ENCODE data around the gene LPAR1. TPM values are rescaled to one million over a fixed set of nuclear protein-coding genes. Genes with fewer than 3 reads are reported as not detected.

LPAR1 gene
- total and polyA plus RNA-seq, 5 experiments from 2014 or later = not detected

DNA sequence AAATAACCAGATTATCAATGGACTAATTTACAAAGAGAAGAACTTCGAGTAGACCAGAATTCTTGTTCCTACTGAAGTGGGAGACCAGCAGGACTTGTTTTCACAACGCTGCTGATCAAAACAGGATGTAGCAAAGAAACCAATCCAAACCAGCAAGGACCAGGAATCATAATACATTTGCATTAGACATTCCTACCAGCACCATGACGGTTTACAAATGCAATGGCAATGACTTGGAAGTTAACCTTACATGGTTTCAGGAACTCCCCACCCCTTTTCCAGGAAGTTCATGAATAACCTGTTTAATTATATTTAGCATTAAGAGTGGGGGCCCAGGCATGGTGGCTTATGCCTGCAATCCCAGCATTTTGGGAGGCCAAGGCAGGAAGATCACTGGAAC, 100.0 kb downstream of the LPAR1 start:
- no peak for DNase-seq
- POLR2A ChIA-PET = no interaction called here
- no peak for ATAC-seq
- Mint-ChIP-seq H3K9me3 (peaks cover 0 to 10% (median 0%) of the 10 kb centered on the region in 9 donors), H3K27me3 (peaks cover 0 to 6% (median 0%) of the 10 kb centered on the region in 5 donors), H3K36me3 (no peaks in the 10 kb centered on the region), H3K27ac (no peak overlapping the region), H3K4me1 (peaks cover 0 to 10% (median 0%) of the 10 kb centered on the region in 4 donors), H3K4me3 (no peak overlapping the region)

DNA sequence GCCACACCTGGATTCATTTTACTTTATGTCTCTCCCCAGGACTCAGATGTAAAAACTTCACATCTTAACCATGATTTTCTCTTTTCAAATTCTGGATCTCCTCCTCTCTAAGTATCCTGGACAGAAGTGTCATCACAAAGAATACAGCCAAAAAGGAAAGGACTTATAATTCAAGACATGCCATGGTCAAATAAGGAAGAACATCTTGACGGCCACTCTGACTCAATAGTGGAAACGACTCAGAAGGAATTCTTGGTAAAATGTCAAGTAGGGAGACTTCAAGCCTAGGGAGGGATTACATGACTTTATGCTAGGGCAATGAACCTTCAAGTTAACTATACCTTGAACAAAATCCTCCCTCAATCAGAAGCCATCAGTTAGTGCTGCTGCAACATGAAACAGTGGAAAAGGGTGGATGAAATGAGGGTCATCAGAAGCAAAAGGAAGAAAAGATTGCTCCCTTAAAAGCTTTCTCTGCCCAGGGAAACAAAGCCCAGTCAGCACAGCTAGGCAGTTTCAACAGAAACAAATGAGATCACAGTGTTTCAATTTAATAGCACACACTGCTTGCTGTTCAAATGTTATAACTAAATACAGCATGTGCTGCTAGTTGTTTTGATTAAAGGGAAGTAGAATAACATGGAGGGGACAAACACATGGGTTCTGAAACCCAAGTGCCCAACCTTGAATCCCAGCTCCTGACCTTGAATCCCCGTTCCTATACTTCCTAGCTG, 101.4 kb downstream of the LPAR1 start:
- peaks cover 0 to 10% (median 2%) of the 10 kb centered on the region in 9 donors for H3K9me3 Mint-ChIP-seq
- POLR2A ChIA-PET = no interaction called here
- no peak overlapping the region for H3K4me3 Mint-ChIP-seq
- H3K36me3 Mint-ChIP-seq = no peaks in the 10 kb centered on the region
- ATAC-seq = no peak
- DNase-seq = no peak
- no peak overlapping the region for H3K27ac Mint-ChIP-seq
- H3K27me3 Mint-ChIP-seq = peaks cover 0 to 6% (median 0%) of the 10 kb centered on the region in 5 donors
- H3K4me1 Mint-ChIP-seq = peaks cover 0 to 11% (median 0%) of the 10 kb centered on the region in 4 donors

DNA sequence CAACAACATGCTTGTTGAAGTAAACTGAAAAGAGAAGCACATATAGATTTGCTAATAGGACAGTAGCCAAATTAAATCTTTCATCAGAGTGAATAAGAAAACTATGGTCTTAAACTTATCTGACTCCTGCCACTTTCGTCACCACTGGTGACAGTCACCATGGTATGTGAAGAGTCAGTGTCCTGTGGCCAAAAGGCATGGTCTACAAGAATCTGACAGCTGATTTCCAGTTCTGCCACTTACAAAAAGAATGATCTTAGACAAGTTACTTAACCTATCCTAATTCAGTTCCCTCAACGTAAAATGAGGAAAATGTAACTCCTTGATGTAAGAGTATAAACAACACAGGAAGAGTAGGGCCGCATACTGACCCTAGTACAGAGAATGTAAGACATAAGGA, 102.0 kb downstream of the LPAR1 start:
- no peaks in the 10 kb centered on the region for H3K36me3 Mint-ChIP-seq
- no peak for DNase-seq
- peaks cover 0 to 10% (median 2%) of the 10 kb centered on the region in 9 donors for H3K9me3 Mint-ChIP-seq
- peaks cover 0 to 11% (median 0%) of the 10 kb centered on the region in 4 donors for H3K4me1 Mint-ChIP-seq
- no peak overlapping the region for H3K27ac Mint-ChIP-seq
- no peak for ATAC-seq
- H3K27me3 Mint-ChIP-seq = peaks cover 0 to 6% (median 0%) of the 10 kb centered on the region in 5 donors
- no peak overlapping the region for H3K4me3 Mint-ChIP-seq
- POLR2A ChIA-PET = no interaction called here

DNA sequence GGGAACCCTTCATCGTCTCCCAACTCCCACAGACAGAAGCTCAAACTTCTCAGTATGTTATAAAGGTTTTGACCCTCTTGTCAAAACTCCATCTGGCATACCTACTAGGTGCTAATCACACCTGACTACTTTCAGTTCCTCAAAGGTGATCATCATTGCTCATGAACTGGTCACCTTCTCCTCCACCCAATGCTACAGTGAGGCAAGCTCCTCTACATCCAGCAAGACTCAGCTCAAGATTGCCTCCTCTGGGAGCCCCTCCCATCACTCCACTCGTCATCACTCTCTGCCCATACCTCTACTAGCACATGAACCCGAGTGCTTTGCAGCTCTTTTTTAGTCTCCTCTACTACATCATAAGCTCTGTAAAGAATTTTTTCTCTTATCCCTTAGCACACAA, 102.4 kb downstream of the LPAR1 start:
- H3K27ac Mint-ChIP-seq = no peak overlapping the region
- DNase-seq = no peak

DNA sequence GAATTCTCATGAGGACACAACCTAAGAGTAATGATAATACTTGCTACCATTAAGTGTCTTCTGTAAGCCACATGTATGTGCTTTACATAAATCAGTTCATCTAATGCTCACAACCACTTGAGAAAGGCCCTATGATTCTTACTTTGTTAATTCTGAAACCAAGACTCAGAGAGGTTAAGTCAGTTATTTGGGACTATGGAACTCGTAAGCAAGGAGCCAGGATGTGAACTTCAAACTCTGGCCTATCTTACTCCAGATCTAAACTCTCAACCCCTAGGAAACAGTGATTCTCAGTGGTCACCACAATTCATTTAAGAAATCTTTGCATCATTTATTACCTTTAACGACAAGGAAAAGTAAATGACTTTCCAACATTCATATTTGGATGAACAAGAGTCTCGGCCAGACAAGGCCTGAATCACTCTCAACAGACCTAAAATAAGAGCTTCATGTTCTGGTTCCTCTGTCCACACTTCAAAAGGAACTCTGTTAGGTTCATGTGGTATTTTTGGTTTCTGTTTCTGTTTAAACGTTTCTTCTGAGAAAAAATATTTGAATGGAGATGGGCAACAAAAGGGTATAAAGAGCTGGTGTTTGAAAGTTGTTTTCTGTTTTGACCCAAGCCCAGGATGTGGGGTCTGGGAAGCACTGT, 104.8 kb downstream of the LPAR1 start:
- POLR2A ChIA-PET = no interaction called here
- H3K9me3 Mint-ChIP-seq = peaks cover 0 to 9% (median 0%) of the 10 kb centered on the region in 9 donors

More for the DNA sequence above, 102.4 kb downstream of the LPAR1 start:
- Mint-ChIP-seq H3K27me3 (peaks cover 0 to 6% (median 0%) of the 10 kb centered on the region in 5 donors), H3K4me1 (peaks cover 0 to 11% (median 0%) of the 10 kb centered on the region in 4 donors), H3K9me3 (peaks cover 0 to 10% (median 2%) of the 10 kb centered on the region in 9 donors), H3K4me3 (no peak overlapping the region), H3K36me3 (no peaks in the 10 kb centered on the region)
- POLR2A ChIA-PET = no interaction called here
- ATAC-seq = no peak

DNA sequence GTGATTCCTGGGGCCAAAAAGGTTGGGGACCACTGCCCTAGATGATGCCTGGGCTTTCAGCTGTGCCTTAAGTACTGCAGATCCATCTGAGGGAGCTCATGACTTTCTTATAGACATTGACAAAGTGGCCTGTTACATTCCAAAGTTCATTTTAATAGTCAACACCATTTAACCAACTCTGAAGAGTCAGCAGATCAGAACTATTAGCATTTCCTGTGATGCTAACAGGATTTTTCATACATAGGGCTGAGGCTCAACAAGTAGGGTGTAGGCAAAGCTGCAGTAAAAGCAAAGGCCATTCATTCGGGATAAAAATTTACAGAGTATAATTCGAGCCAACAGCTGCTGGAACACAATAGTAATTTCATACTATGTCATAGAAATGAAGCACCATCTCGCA, 105.4 kb downstream of the LPAR1 start:
- ATAC-seq (no peak), DNase-seq (no peak)
- Mint-ChIP-seq H3K27me3 (peaks cover 0 to 4% (median 0%) of the 10 kb centered on the region in 5 donors), H3K9me3 (peaks cover 0 to 9% (median 0%) of the 10 kb centered on the region in 9 donors), H3K4me1 (peaks cover 0 to 7% (median 0%) of the 10 kb centered on the region in 4 donors), H3K4me3 (no peak overlapping the region), H3K27ac (no peak overlapping the region), H3K36me3 (no peaks in the 10 kb centered on the region)
- POLR2A ChIA-PET = no interaction called here

More for the DNA sequence above, 104.8 kb downstream of the LPAR1 start:
- Mint-ChIP-seq H3K36me3 (no peaks in the 10 kb centered on the region), H3K4me3 (peak overlapping the region in 1 of 10 donors; percentile 2), H3K27ac (no peak overlapping the region), H3K27me3 (peaks cover 0 to 4% (median 0%) of the 10 kb centered on the region in 5 donors), H3K4me1 (peaks cover 0 to 7% (median 0%) of the 10 kb centered on the region in 4 donors)
- ATAC-seq = no peak
- no peak for DNase-seq

DNA sequence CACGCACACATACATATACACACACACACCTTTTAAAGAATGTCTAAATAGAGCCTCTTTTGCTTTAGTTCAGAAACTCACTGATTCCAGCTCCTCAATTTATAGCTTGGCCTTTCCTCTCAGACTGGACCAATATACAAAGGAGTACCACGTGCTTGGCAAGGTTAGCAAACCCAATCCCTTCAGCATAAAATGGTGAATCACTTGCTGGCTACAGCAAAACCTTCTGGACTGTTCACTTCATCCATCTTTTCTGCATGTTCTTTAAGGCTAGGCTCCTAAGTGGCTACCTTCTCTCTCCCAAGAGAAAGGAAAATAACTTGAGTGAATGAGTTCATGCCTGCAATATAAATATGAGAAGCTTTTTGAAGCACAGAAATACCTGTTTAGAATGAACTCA, 109.7 kb downstream of the LPAR1 start:
- Mint-ChIP-seq H3K27ac (no peak overlapping the region), H3K27me3 (no peaks in the 10 kb centered on the region), H3K36me3 (no peaks in the 10 kb centered on the region), H3K4me3 (no peak overlapping the region), H3K4me1 (peaks cover 0 to 4% (median 0%) of the 10 kb centered on the region in 4 donors), H3K9me3 (peaks cover 0 to 7% (median 0%) of the 10 kb centered on the region in 9 donors)
- ATAC-seq = no peak
- no peak for DNase-seq
- POLR2A ChIA-PET = no interaction called here

DNA sequence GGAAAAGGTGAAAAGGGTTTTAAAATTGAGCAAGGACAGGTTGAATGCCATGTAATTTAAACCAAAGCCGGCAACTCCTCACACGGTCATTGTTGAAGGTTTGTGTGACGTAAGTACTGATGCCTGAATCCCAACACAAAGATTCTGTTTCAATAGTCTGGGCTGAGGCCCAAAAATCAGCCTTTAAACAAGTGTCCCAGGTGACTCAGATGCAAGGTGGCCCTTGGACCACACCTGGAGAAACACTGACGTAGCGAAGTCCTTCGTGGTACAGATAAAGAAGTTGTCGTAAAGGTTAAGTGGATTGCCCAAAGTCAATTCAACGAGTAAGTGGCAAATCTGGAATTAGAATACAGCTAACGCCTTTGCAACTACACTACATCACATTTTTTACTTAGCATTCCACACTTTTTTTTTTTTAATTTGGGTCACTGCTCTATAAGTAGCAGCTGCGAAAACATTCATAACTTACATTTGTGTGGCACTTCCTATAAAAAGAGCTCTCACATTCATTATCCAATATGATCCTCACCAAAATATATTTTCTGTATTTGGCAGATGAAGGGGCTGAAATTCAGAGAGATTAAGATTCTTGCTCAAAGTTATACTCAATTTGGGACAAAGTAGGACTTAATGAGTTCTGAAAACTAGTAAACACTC, 111.3 kb downstream of the LPAR1 start:
- Mint-ChIP-seq H3K9me3 (peaks cover 0 to 6% (median 0%) of the 10 kb centered on the region in 9 donors), H3K4me1 (no peaks in the 10 kb centered on the region), H3K27me3 (no peaks in the 10 kb centered on the region), H3K27ac (no peak overlapping the region), H3K36me3 (no peaks in the 10 kb centered on the region), H3K4me3 (no peak overlapping the region)
- ATAC-seq = no peak
- POLR2A ChIA-PET = no interaction called here
- DNase-seq = no peak

DNA sequence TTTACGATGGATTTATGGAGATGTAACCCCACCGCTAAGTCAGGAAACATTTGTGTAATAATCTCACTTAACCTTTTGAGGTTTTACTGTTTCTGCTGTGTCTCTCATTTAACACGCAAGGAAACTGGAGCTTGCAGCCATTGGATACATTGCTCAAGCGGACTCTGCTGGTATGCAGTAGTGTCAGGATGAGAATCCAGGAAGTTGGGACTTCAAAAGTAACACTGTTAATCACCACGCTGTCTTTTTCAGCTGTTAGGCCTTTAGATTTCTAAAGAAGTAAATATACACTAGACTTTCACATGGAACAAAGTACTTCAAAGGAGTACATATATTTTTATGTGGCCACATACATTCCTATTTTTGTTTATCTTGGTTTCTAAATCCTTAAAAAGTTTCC, 114.7 kb downstream of the LPAR1 start:
- Mint-ChIP-seq H3K4me3 (no peak overlapping the region), H3K36me3 (no peaks in the 10 kb centered on the region), H3K9me3 (peaks cover 0 to 3% (median 0%) of the 10 kb centered on the region in 9 donors), H3K27me3 (no peaks in the 10 kb centered on the region), H3K27ac (no peak overlapping the region), H3K4me1 (no peaks in the 10 kb centered on the region)
- no peak for ATAC-seq
- DNase-seq = no peak
- POLR2A ChIA-PET = no interaction called here

DNA sequence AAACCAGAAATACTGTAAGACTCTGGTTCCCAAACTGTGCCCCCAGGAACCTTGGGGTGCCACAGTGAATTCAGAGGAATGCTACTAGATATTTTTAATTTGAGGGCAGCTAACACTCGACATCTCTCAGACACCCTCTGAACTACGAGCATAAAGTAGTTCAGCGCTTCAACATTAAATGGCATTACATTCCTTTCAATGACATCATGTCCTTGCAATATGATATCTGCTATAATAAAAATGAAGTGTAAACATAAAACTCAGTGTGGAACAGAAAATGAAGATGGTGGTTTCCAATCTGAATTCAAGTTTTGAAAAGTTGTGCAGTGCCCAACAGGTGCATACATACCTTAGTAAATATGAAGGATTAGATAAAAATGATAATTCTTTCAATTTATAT, 116.1 kb downstream of the LPAR1 start:
- no peak overlapping the region for H3K4me3 Mint-ChIP-seq
- ATAC-seq (no peak), DNase-seq (no peak)
- no peak overlapping the region for H3K27ac Mint-ChIP-seq
- H3K27me3 Mint-ChIP-seq = no peaks in the 10 kb centered on the region
- H3K9me3 Mint-ChIP-seq = peaks cover 0 to 3% (median 0%) of the 10 kb centered on the region in 9 donors
- H3K4me1 Mint-ChIP-seq = no peaks in the 10 kb centered on the region
- POLR2A ChIA-PET = no interaction called here
- H3K36me3 Mint-ChIP-seq = no peaks in the 10 kb centered on the region

DNA sequence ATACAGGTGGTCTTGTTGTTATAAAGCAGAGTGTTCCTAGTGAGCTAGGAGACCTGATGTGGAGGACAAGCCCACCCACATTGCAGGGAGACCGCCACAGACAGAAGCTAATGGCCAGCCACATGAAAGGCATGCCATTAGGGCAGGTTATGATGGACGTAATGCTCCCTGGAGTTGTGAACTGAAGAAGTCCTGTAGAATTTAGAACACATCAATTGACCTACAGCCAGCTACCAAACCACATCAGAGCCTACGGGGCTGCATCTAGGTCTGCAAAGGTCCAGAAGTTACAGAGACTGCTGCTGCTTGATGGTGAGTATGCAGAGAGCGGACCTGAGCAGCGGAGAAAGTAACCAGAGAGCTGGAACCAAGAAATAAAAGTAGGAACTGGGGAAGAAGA, 116.6 kb downstream of the LPAR1 start:
- H3K4me3 Mint-ChIP-seq = no peak overlapping the region
- H3K9me3 Mint-ChIP-seq = peaks cover 0 to 3% (median 0%) of the 10 kb centered on the region in 9 donors
- H3K27ac Mint-ChIP-seq = no peak overlapping the region
- no peaks in the 10 kb centered on the region for H3K4me1 Mint-ChIP-seq
- ATAC-seq = no peak
- no peaks in the 10 kb centered on the region for H3K27me3 Mint-ChIP-seq
- POLR2A ChIA-PET = no interaction called here
- H3K36me3 Mint-ChIP-seq = no peaks in the 10 kb centered on the region
- no peak for DNase-seq

DNA sequence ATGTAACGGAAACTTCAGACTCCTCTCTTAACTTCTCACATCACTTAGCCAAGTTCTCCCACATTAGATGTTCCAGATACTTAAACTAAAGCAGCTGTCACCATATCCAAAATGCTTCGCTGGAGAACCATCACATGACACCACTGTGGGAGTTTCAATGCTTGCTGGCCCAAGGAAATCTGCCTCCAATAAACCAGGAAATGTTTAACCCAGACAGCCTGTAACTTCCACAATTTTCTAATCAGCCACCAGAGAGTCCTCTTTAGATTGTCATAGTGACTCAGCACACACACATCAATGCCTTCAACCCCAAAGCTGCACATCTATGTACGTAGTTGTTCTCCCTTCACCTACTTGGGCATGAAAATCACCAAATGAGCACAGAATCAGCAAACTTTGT, 118.7 kb downstream of the LPAR1 start:
- POLR2A ChIA-PET = no interaction called here
- no peaks in the 10 kb centered on the region for H3K27me3 Mint-ChIP-seq
- no peak overlapping the region for H3K4me3 Mint-ChIP-seq
- ATAC-seq (no peak), DNase-seq (no peak)
- no peaks in the 10 kb centered on the region for H3K36me3 Mint-ChIP-seq
- no peak overlapping the region for H3K27ac Mint-ChIP-seq
- peaks cover 0 to 5% (median 0%) of the 10 kb centered on the region in 9 donors for H3K9me3 Mint-ChIP-seq
- H3K4me1 Mint-ChIP-seq = no peaks in the 10 kb centered on the region

DNA sequence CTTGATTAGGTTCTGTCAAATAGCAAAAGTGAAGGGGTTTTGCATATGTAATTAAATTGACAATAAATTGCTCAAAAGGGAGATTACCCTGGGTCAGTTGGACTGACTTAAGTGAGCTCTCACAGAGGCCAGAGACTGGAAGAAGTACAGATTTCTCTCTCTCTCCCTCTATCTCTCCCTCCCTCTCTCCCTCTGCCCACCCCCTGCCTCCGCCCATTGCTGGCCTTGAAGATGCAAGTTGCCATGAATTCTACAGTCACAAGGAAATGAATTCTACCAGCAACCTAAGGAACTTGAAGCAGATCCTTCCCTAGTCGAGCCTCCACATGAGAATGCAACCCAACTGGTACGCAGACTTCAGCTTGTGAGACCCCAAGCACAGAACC, 119.2 kb downstream of the LPAR1 start:
- no peak for DNase-seq
- Mint-ChIP-seq H3K36me3 (peaks cover 0 to 3% (median 0%) of the 10 kb centered on the region in 3 donors), H3K27ac (no peak overlapping the region), H3K9me3 (peaks cover 0 to 11% (median 1%) of the 10 kb centered on the region in 9 donors), H3K4me3 (no peak overlapping the region), H3K4me1 (no peaks in the 10 kb centered on the region), H3K27me3 (no peaks in the 10 kb centered on the region)
- POLR2A ChIA-PET = no interaction called here
- ATAC-seq = no peak

All from naive thymus-derived CD8-positive, alpha-beta T cell (primary cell).